Measurements from ENCODE around the gene MAP2K5. TPM values are rescaled to one million over a fixed set of nuclear protein-coding genes. Genes with fewer than 3 reads are reported as not detected.

MAP2K5 gene
- total RNA-seq, 1 donor from 2014 or later = 25.5 TPM

GRCh38 chr15:67554580-67554979 is 12.1 kb downstream of the MAP2K5 start:
- no peak for TF ChIP-seq CTCF (IDR thresholded peaks at IDR 0.05)
- H3K9me3 ChIP-seq = no peaks in the 10 kb centered on the region
- DNase-seq (no peak), ATAC-seq (no peak)
- H3K36me3 ChIP-seq = peaks cover 45% of the 10 kb centered on the region
- H3K27ac ChIP-seq = no peak overlapping the region
- no peaks in the 10 kb centered on the region for H3K4me1 ChIP-seq
- no peaks in the 10 kb centered on the region for H3K27me3 ChIP-seq (ENCODE audit: low read depth)
- intact Hi-C loops (cut with DNase I) = no loop called here
- H3K4me3 ChIP-seq = no peak overlapping the region

- Histone ChIP-seq H3K4me3 (no peak overlapping the region), H3K27ac (no peak overlapping the region), H3K4me1 (no peaks in the 10 kb centered on the region), H3K36me3 (peaks cover 28% of the 10 kb centered on the region), H3K9me3 (no peaks in the 10 kb centered on the region), H3K27me3 (ENCODE audit: low read depth) (no peaks in the 10 kb centered on the region)
- no peak for DNase-seq
- no peak for TF ChIP-seq CTCF (IDR thresholded peaks at IDR 0.05)
- no peak for ATAC-seq
- intact Hi-C loops (cut with DNase I) = no loop called here
These were observed 14.6 kb downstream of the MAP2K5 start for GRCh38 chr15:67556976-67557570.

GRCh38 chr15:67558502-67558901 is 16.0 kb downstream of the MAP2K5 start:
- TF ChIP-seq CTCF (IDR thresholded peaks at IDR 0.05) = no peak
- H3K4me1 ChIP-seq = no peaks in the 10 kb centered on the region
- intact Hi-C loops (cut with DNase I) = no loop called here
- H3K27me3 ChIP-seq (ENCODE audit: low read depth) = no peaks in the 10 kb centered on the region
- H3K9me3 ChIP-seq = no peaks in the 10 kb centered on the region
- DNase-seq (no peak), ATAC-seq (no peak)
- no peak overlapping the region for H3K4me3 ChIP-seq
- H3K36me3 ChIP-seq = peaks cover 19% of the 10 kb centered on the region
- H3K27ac ChIP-seq = no peak overlapping the region

DNA sequence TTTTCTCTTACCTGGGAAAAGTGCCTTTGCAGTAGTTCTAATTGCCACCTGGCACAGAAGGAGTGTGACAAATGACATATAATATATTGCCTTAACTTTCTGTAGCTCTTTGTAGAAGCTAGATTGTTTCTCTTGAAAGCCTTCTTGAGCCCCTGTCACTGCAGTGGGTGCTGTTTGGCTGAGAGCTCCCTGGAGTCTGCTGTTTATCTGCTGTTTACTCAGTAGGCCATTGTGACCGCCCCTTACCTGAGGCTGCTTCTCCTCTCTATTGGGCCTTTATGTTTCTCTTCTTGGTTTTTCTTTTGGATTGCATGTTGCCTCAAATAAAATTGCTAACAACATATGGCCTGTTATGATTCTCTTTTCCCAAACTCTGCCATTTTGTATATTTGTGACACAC is 16.7 kb downstream of the MAP2K5 start:
- Histone ChIP-seq H3K4me1 (no peaks in the 10 kb centered on the region), H3K36me3 (peaks cover 19% of the 10 kb centered on the region), H3K27ac (no peak overlapping the region), H3K27me3 (ENCODE audit: low read depth) (no peaks in the 10 kb centered on the region), H3K9me3 (no peaks in the 10 kb centered on the region), H3K4me3 (no peak overlapping the region)
- no peak for TF ChIP-seq CTCF (IDR thresholded peaks at IDR 0.05)
- ATAC-seq = no peak
- DNase-seq = no peak
- intact Hi-C loops (cut with DNase I) = no loop called here

- ATAC-seq = no peak
- TF ChIP-seq CTCF (IDR thresholded peaks at IDR 0.05) = no peak
These were observed 17.1 kb downstream of the MAP2K5 start for GRCh38 chr15:67559576-67559975.

More at GRCh38 chr15:67559576-67559975, 17.1 kb downstream of the MAP2K5 start:
- Histone ChIP-seq H3K36me3 (peaks cover 16% of the 10 kb centered on the region), H3K9me3 (no peaks in the 10 kb centered on the region), H3K27ac (no peak overlapping the region), H3K4me3 (no peak overlapping the region), H3K27me3 (ENCODE audit: low read depth) (no peaks in the 10 kb centered on the region), H3K4me1 (no peaks in the 10 kb centered on the region)
- no peak for DNase-seq
- intact Hi-C loops (cut with DNase I) = no loop called here
